ENCODE results near the gene YTHDF1. TPM values are rescaled to one million over a fixed set of nuclear protein-coding genes. Genes with fewer than 3 reads are reported as not detected.

YTHDF1 gene
- total and polyA plus RNA-seq, 2 donors (not counting 1 experiment from before 2014, with no cell fraction given) = 25.3 to 40.5 TPM

GRCh38 chr20:63156221-63156671 lies 59.7 kb downstream of the YTHDF1 start:
- no peaks in the 10 kb centered on the region for H3K36me3 ChIP-seq (replicated peaks in 1 of 2; ENCODE audit: control extremely low read depth in 1 of 2, control insufficient read depth in 1 of 2, extremely low read depth in 1 of 2, insufficient read depth in 2 of 2, low read length in 1 of 2)
- no peak overlapping the region for H3K4me3 ChIP-seq (ENCODE audit: control extremely low read depth in 1 of 5, extremely low read depth in 1 of 5, insufficient read depth in 1 of 5, low read depth in 2 of 5, low read length in 4 of 5)
- Mint-ChIP-seq H3K4me3 (no peak overlapping the region), H3K4me1 (no peaks in the 10 kb centered on the region), H3K27me3 (peaks cover 21% of the 10 kb centered on the region), H3K9me3 (ENCODE audit: insufficient read depth) (no peaks in the 10 kb centered on the region), H3K27ac (no peak overlapping the region)
- CTCF ChIA-PET = no interaction called here
- DNase-seq (no peak), ATAC-seq (ENCODE audit: low read depth) (no peak)
- intact Hi-C loops (cut with micrococcal nuclease) = no loop called here
- no peaks in the 10 kb centered on the region for H3K79me2 ChIP-seq (ENCODE audit: control insufficient read depth, insufficient read depth, low read length)
- H3K4me1 ChIP-seq (ENCODE audit: control insufficient read depth in 2 of 2, insufficient read depth in 2 of 2, low read length in 2 of 2) = peaks cover 0 to 3% of the 10 kb centered on the region in 2 donors
- H3K27me3 ChIP-seq (replicated peaks in 1 of 4; ENCODE audit: control extremely low read depth in 1 of 4, control insufficient read depth in 3 of 4, insufficient read depth in 4 of 4, low read length in 3 of 4) = peaks cover 0 to 31% (median 3%) of the 10 kb centered on the region in 4 experiments
- no peak overlapping the region for H2AFZ ChIP-seq (ENCODE audit: insufficient read depth, low read depth, low read length, poor library complexity, severe bottlenecking)
- no peak overlapping the region for H3K27ac ChIP-seq (ENCODE audit: low read length in 2 of 2)
- H3K9me3 ChIP-seq (ENCODE audit: control extremely low read depth in 1 of 3, control insufficient read depth in 2 of 3, insufficient read depth in 1 of 3, low read length in 2 of 3) = no peaks in the 10 kb centered on the region
- H3K9ac ChIP-seq (ENCODE audit: low read length) = no peak overlapping the region
- POLR2A ChIA-PET = no interaction called here
- no peaks in the 10 kb centered on the region for H4K20me1 ChIP-seq (ENCODE audit: control insufficient read depth, insufficient read depth, low read length, poor library complexity, severe bottlenecking)
- no peak overlapping the region for H3K4me2 ChIP-seq (replicated peaks; ENCODE audit: low read depth, low read length, poor library complexity, severe bottlenecking)
- TF ChIP-seq EZH2 (IDR thresholded peaks at IDR 0.05; ENCODE audit: borderline replicate concordance, insufficient read depth, low read depth, low read length, poor library complexity, severe bottlenecking) = no peak
- no peak for TF ChIP-seq CTCF (IDR thresholded peaks at IDR 0.05)
- 84% methylated on average over 11 of the region's 12 CpGs for WGBS (ENCODE audit: insufficient coverage)

DNA sequence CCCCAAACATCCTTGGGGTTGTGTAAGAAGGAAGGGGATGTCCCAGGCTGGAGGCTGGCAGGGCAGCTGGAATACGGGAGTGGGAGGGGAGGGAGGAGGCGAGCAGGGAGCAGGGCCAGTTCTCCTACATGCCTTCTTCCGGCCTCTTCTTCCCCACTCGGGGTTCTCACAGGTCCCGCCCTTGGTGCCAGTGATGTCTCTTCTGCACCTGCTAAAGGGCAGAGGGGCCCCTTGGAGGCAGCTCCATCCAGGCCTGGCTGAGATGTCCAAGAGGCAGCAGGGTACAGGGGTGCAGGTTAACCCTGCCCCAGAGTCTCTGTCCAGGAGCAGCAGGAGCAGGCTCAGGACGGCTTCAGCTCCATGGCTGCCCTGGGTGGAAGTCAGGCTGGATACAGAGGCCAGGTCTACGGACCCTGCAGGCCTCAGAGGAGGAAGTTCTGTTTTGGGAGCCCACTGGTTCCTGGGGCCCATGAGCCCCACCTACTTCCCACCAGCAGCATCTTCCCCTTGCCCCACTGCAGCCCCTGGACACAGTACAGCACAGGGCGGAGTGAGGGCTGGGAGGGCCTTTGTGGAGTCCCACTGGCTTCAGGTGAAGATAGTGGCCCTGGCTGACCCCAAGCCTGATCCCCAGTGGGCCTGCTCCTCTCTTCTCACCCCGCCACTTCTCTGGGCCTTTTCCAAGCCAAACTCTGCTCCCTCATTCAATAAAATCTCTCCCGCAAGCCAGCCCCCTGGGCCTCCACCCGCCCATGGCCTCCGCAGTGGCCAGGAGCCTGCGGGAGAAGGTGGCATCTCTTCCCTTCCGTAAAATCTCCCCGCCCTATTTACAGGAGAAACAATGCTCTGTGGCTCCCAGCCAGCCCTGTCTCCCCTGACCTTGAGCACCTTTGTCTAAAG lies 60.4 kb downstream of the YTHDF1 start:
- no peak for TF ChIP-seq CTCF (IDR thresholded peaks at IDR 0.05)

More for the DNA sequence above, 60.4 kb downstream of the YTHDF1 start:
- H3K27me3 Mint-ChIP-seq = peaks cover 17% of the 10 kb centered on the region
- no peak overlapping the region for H2AFZ ChIP-seq (ENCODE audit: insufficient read depth, low read depth, low read length, poor library complexity, severe bottlenecking)
- no peaks in the 10 kb centered on the region for H3K4me1 Mint-ChIP-seq
- H3K9me3 ChIP-seq (ENCODE audit: control extremely low read depth in 1 of 3, control insufficient read depth in 2 of 3, insufficient read depth in 1 of 3, low read length in 2 of 3) = peaks cover 0 to 2% (median 0%) of the 10 kb centered on the region in 3 donors
- no peak for ATAC-seq (ENCODE audit: low read depth)
- no peaks in the 10 kb centered on the region for H3K79me2 ChIP-seq (ENCODE audit: control insufficient read depth, insufficient read depth, low read length)
- no peak for DNase-seq
- H3K4me3 ChIP-seq (ENCODE audit: control extremely low read depth in 1 of 5, extremely low read depth in 1 of 5, insufficient read depth in 1 of 5, low read depth in 2 of 5, low read length in 4 of 5) = no peak overlapping the region
- no peak overlapping the region for H3K27ac Mint-ChIP-seq
- H3K9ac ChIP-seq (ENCODE audit: low read length) = no peak overlapping the region
- POLR2A ChIA-PET = no interaction called here
- 83% methylated on average over 9 of the region's 15 CpGs for WGBS (ENCODE audit: insufficient coverage)
- peaks cover 0 to 38% (median 3%) of the 10 kb centered on the region in 4 experiments for H3K27me3 ChIP-seq (replicated peaks in 1 of 4; ENCODE audit: control extremely low read depth in 1 of 4, control insufficient read depth in 3 of 4, insufficient read depth in 4 of 4, low read length in 3 of 4)
- CTCF ChIA-PET = no interaction called here
- no peaks in the 10 kb centered on the region for H4K20me1 ChIP-seq (ENCODE audit: control insufficient read depth, insufficient read depth, low read length, poor library complexity, severe bottlenecking)
- no peak overlapping the region for H3K4me2 ChIP-seq (replicated peaks; ENCODE audit: low read depth, low read length, poor library complexity, severe bottlenecking)
- no peak overlapping the region for H3K27ac ChIP-seq (ENCODE audit: low read length in 2 of 2)
- intact Hi-C loops (cut with micrococcal nuclease) = no loop called here
- no peaks in the 10 kb centered on the region for H3K9me3 Mint-ChIP-seq (ENCODE audit: insufficient read depth)
- H3K4me3 Mint-ChIP-seq = no peak overlapping the region
- peaks cover 0 to 3% of the 10 kb centered on the region in 2 donors for H3K4me1 ChIP-seq (ENCODE audit: control insufficient read depth in 2 of 2, insufficient read depth in 2 of 2, low read length in 2 of 2)
- H3K36me3 ChIP-seq (replicated peaks in 1 of 2; ENCODE audit: control extremely low read depth in 1 of 2, control insufficient read depth in 1 of 2, extremely low read depth in 1 of 2, insufficient read depth in 2 of 2, low read length in 1 of 2) = no peaks in the 10 kb centered on the region
